ENCODE measurements around the gene F12.

The F12 gene

DNA sequence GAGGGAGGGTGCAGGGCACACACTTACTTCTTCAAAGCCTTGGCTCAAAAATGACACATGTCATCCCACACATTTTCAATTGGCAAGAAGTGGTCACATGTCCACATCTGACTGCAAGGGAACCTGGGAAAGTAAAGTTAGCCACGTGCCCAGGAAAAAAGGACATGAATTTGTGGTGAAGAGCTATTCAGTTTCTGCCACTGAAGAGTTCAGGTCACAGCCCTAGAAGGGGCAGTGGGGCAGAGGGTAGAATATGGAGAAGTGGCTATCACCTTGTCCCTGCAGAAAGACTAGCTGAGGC lies 53.5 kb downstream of the F12 start:
- TF ChIP-seq CTCF (IDR thresholded peaks at IDR 0.05): no peak

- TF ChIP-seq CTCF (IDR thresholded peaks at IDR 0.05): no peak
Measured at GRCh38 chr5:177355162-177355867, 54.0 kb downstream of the F12 start.

GRCh38 chr5:177354711-177355110 lies 54.7 kb downstream of the F12 start:
- TF ChIP-seq CTCF (IDR thresholded peaks at IDR 0.05): no peak

DNA sequence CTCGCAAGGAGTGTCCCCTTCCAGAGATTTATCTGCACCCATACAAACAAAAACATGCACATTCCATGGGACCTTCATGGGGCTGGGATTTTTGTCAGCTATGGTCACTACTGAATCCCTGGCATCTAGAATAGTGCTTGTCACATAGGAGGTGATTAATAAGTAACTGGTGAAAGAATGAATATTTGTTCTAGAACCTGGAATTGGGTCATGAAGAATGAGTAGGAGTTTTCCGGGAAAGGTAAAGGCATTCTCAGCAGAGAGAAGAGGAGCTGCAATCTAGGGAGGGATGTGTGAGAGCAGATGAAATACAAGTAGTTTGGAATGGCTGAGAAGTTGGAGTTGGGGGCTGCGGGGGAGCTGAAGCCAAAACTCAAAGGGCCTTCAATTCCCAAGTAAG lies 55.1 kb downstream of the F12 start:
- no peak for TF ChIP-seq CTCF (IDR thresholded peaks at IDR 0.05)

DNA sequence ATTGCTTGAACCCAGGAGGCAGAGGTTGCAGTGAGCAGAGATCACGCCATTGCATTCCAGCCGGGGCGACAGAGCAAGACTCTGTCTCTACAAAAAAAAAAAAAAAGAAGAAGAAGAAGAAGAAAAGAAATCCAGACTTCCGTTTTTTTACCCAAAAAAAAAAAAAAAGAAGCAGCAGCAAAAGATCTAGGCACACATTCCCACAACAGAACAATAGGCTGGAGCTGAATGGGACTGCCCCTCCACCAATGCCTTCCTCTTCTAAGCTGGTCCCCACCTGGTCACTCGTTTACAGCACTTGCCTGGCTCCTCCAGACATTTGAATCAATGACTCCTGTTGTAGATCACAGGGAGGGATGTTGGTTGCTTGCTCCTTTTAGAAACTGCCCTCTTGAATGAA lies 56.3 kb downstream of the F12 start:
- no peak for TF ChIP-seq CTCF (IDR thresholded peaks at IDR 0.05)

Measured in LNCAP (cell line).